Parathyroid adenoma (tissue), 2 donors: ENCODE data around the gene GNB3.
"Not testable (repeated sequence)": the region's sequence is repeated elsewhere in the genome, so short reads cannot be mapped to it uniquely, and the experiment has no call there.

ENCODE experiments used
- H2AFZ ChIP-seq: fragments of 300-600 bp; sonication (generic); one replicate; pipeline ENCODE4 v1.7.0; 2017; ENCODE audit warnings: antibody characterized with exemption, mild to moderate bottlenecking
- H3K27ac ChIP-seq: fragments of 300-600 bp; sonication (generic); one replicate; pipeline ENCODE4 v1.7.0; 2017
- H3K27me3 ChIP-seq: fragments of 300-600 bp; sonication (generic); one replicate; pipeline ENCODE4 v1.7.0; 2017; ENCODE audit warnings: low read length; ENCODE audit not compliant: control insufficient read depth, insufficient read depth
- H3K36me3 ChIP-seq: fragments of 300-600 bp; sonication (generic); one replicate; pipeline ENCODE4 v1.7.0; 2017; ENCODE audit warnings: low read length; ENCODE audit not compliant: control insufficient read depth, insufficient read depth
- H3K4me1 ChIP-seq: fragments of 300-600 bp; sonication (generic); one replicate; pipeline ENCODE4 v1.7.0; 2017; ENCODE audit warnings: control low read depth
- H3K4me2 ChIP-seq: fragments of 300-600 bp; sonication (generic); one replicate; pipeline ENCODE4 v1.7.0; 2017; ENCODE audit warnings: low read length
- H3K4me3 ChIP-seq: fragments of 300-600 bp; sonication (generic); one replicate; pipeline ENCODE4 v1.7.0; 2017; ENCODE audit warnings: low read depth, low read length
- H3K79me2 ChIP-seq: fragments of 300-600 bp; sonication (generic); one replicate; pipeline ENCODE4 v1.7.0; 2017; ENCODE audit warnings: control low read depth
- H3K9ac ChIP-seq: fragments of 300-600 bp; sonication (generic); one replicate; pipeline ENCODE4 v1.7.0; 2017; ENCODE audit warnings: mild to moderate bottlenecking
- H3K9me3 ChIP-seq: fragments of 300-600 bp; sonication (generic); one replicate; pipeline ENCODE4 v1.7.0; 2017; ENCODE audit warnings: low read length; ENCODE audit not compliant: control insufficient read depth
- TF ChIP-seq, protein P1 (sequence below): fragments of 300-600 bp; sonication (generic); IDR thresholded peaks from one replicate; pipeline ENCODE4 v1.7.0; 2017; ENCODE audit warnings: antibody characterized with exemption, mild to moderate bottlenecking
- donor health status: primary hyperparathyroidism.

Gene GNB3

GRCh38 chr12:6871052-6871957, 30.6 kb downstream of the GNB3 start:
- Histone ChIP-seq H3K4me3 (peak overlapping the region; percentile 84), H3K4me1 (peaks cover 27% of the 10 kb centered on the region)

GRCh38 chr12:6872073-6873048, 31.6 kb downstream of the GNB3 start:
- TF ChIP-seq, protein P1, sequence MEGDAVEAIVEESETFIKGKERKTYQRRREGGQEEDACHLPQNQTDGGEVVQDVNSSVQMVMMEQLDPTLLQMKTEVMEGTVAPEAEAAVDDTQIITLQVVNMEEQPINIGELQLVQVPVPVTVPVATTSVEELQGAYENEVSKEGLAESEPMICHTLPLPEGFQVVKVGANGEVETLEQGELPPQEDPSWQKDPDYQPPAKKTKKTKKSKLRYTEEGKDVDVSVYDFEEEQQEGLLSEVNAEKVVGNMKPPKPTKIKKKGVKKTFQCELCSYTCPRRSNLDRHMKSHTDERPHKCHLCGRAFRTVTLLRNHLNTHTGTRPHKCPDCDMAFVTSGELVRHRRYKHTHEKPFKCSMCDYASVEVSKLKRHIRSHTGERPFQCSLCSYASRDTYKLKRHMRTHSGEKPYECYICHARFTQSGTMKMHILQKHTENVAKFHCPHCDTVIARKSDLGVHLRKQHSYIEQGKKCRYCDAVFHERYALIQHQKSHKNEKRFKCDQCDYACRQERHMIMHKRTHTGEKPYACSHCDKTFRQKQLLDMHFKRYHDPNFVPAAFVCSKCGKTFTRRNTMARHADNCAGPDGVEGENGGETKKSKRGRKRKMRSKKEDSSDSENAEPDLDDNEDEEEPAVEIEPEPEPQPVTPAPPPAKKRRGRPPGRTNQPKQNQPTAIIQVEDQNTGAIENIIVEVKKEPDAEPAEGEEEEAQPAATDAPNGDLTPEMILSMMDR, result peak; percentile 97
- Histone ChIP-seq H2AFZ (peak overlapping the region; percentile 86), H3K4me1 (peaks cover 24% of the 10 kb centered on the region), H3K36me3 (no peaks in the 10 kb centered on the region), H3K9ac (peak overlapping the region; percentile 81), H3K4me3 (peak overlapping the region; percentile 84), H3K4me2 (peak overlapping the region; percentile 100), H3K9me3 (no peaks in the 10 kb centered on the region), H3K27me3 (no peaks in the 10 kb centered on the region), H3K27ac (peak overlapping the region; percentile 79), H3K79me2 (no peaks in the 10 kb centered on the region)

More at GRCh38 chr12:6871052-6871957, 30.6 kb downstream of the GNB3 start:
- Histone ChIP-seq H3K27ac (no peak overlapping the region), H3K27me3 (no peaks in the 10 kb centered on the region), H3K79me2 (no peaks in the 10 kb centered on the region), H3K9me3 (no peaks in the 10 kb centered on the region), H3K36me3 (no peaks in the 10 kb centered on the region), H3K4me2 (peak overlapping the region; percentile 100), H2AFZ (no peak overlapping the region), H3K9ac (no peak overlapping the region)
- TF ChIP-seq, protein P1, result no peak

GRCh38 chr12:6873094-6874014, 32.6 kb downstream of the GNB3 start, which contains the start of gene SPSB2:
Gene SPSB2, minus strand, starts transcription at chr12:6873303. Its CDS starts 402 bp downstream, at chr12:6872901.
- no peaks in the 10 kb centered on the region for H3K36me3 ChIP-seq
- peaks cover 23% of the 10 kb centered on the region for H3K4me1 ChIP-seq

DNA sequence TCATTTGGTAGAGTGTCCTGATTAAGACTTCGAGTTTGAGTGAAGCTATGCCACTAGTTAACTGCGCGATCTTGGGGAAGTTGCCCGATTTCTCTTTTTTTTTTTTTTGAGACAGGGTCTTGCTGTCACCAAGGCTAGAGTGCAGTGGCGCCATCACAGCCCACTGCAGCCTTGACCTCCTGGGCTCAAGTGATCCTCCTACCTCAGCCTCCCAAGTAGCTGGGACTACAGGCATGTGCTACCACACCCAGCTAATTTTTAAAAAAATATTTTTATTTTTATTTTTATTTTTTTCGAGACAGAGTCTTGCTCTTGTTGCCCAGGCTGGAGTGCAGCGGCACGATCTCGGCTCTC, 33.3 kb downstream of the GNB3 start:
- not testable (repeated sequence) for H3K9me3 ChIP-seq, H3K79me2 ChIP-seq, H3K27me3 ChIP-seq, H3K9ac ChIP-seq, H3K36me3 ChIP-seq
- Histone ChIP-seq H3K4me1 (peaks cover 16% of the 10 kb centered on the region), H3K27ac (peak overlapping the region; percentile 79), H3K4me2 (peak overlapping the region; percentile 100), H2AFZ (peak overlapping the region; percentile 86), H3K4me3 (peak overlapping the region; percentile 84)

More at GRCh38 chr12:6873094-6874014, 32.6 kb downstream of the GNB3 start, which contains the start of gene SPSB2:
- TF ChIP-seq, protein P1, result no peak
- peak within 1 kb of the TSS; percentile 86 for H2AFZ ChIP-seq
- H3K9ac ChIP-seq, result peak within 1 kb of the TSS; percentile 81
- no peaks in the 10 kb centered on the region for H3K9me3 ChIP-seq
- peak within 1 kb of the TSS; percentile 100 for H3K4me2 ChIP-seq
- no peaks in the 10 kb centered on the region for H3K27me3 ChIP-seq
- no peaks in the 10 kb centered on the region for H3K79me2 ChIP-seq
- H3K4me3 ChIP-seq, result peak within 1 kb of the TSS; percentile 84
- H3K27ac ChIP-seq, result peak within 1 kb of the TSS; percentile 79

DNA sequence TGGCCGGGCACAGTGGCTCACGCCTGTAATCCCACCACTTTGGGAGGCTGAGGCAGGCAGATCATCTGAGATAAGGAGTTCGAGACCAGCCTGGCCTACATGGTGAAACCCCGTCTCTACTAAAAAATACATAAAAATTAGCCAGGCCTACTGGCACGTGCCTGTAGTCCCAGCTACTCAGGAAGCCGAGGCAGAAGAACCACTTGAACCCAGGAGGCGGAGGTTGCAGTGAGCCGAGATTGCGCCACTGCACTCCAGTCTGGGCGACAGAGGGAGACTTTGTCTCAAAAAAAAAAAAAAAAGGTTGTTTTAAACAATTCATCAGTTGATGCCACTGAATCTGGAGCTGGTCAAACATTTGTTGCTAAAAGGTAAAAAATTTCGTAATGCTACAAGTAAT, 39.1 kb downstream of the GNB3 start:
- H3K27me3 ChIP-seq, H3K79me2 ChIP-seq, H3K9ac ChIP-seq, H3K27ac ChIP-seq, H3K4me2 ChIP-seq, H2AFZ ChIP-seq, H3K9me3 ChIP-seq, H3K4me3 ChIP-seq, H3K4me1 ChIP-seq, H3K36me3 ChIP-seq: not testable (repeated sequence)
